Dermis lymphatic vessel endothelial cell (primary cell): ENCODE results near the gene CDC42EP4. TPM values are rescaled to one million over a fixed set of nuclear protein-coding genes. Genes with fewer than 3 reads are reported as not detected.

Experiments used
- total RNA-seq: library from RNA; depleted of rRNA; stranded (reverse); fragments of >200 nt; gene quantifications from 2 replicates; pipeline ENCODE4 v1.2.1, GENCODE V29; 2014

CDC42EP4 gene, protein sequence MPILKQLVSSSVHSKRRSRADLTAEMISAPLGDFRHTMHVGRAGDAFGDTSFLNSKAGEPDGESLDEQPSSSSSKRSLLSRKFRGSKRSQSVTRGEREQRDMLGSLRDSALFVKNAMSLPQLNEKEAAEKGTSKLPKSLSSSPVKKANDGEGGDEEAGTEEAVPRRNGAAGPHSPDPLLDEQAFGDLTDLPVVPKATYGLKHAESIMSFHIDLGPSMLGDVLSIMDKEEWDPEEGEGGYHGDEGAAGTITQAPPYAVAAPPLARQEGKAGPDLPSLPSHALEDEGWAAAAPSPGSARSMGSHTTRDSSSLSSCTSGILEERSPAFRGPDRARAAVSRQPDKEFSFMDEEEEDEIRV
- total RNA-seq = 5.4 and 7.3 TPM in 2 replicates

DNA sequence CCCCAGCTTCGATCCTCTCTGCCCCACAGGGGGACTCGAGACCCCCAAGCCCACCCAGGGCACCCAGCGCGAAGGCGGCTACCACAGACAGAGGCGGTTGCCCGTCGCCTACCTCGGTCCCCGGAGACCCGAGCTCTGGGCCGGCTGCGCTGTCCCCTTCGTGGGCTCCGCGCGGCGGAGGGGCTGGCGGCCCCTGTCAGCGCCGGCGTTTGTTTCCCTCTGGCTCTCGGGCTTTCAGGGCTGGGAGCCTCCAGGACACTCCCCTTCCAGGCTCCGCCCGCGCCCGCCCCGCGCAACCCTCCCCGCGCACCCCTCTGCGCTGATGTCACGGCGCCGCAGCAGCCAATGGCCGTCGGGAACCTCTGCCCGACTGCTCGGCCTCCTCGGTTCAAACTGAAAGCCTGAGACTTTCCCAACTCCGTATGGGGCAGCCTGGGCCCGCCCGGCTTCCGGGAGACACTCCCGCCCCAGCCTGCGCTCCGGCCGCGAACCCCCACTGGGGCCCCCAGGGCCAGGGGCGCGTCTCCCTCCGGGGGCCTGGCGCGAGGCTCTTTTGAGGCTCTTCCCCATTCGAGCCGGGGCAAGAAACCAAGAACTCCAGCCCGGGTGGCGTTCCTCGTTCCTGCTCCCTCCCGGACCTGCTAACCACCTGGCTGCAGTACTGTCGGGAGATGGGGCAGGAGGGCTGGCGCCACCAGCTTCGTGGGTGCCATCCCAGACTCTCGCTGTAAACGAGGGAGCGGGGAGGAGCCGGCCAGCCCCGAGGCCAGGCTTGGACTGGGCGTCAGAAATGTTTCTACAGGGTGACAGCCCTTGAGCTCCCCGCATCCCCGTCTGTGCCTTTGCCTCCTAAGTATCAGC, at the start of gene CDC42EP4:
TSS of gene CDC42EP4 (minus strand) at position 221 of the 861 bp plus-strand sequence. CDS start 25,501 bp downstream, outside the sequence.

DNA sequence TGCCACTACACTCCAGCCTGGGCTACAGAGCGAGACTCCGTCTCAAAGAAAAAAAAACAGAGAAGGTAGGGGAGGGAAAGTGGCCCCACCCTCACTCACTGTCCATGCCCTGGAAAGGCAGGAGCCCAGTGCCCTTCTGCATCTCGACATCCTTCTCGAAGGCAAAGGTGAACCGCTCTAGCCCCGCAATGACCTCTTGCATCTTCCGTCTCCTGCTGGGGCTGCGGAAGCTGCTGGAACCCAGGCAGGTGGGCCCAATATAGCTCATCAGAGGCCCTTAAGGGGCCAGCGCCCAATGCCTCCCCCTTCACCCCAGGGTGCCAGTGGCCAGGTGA, 50.2 kb downstream of the CDC42EP4 start, which contains the start of gene CPSF4L:
TSS of gene CPSF4L (minus strand) at position 264 of the 335 bp plus-strand sequence. CDS start at position 202, 62 bp downstream.

Other genes starting within 250 kb of the CDC42EP4 start
- 11.6 and 15.3 TPM in 2 replicates for gene SLC39A11, start 219.3 kb downstream of the CDC42EP4 start, total RNA-seq
- under 0.01 TPM in 1 of 2 replicates, not detected in the other for gene SSTR2, start 147.0 kb downstream of the CDC42EP4 start, total RNA-seq
- 14.4 and 15.7 TPM in 2 replicates for gene COG1, start 118.9 kb downstream of the CDC42EP4 start, total RNA-seq
- not detected in 2 replicates for gene CPSF4L, start 50.1 kb downstream of the CDC42EP4 start, total RNA-seq